ENCODE measurements around the gene FKBP3.
"Not testable (repeated sequence)": the region's sequence is repeated elsewhere in the genome, so short reads cannot be mapped to it uniquely, and the experiment has no call there.

FKBP3 gene

GRCh38 chr14:45134051-45134958 lies at the start of gene FKBP3:
Gene FKBP3 (minus strand): TSS chr14:45134481. CDS start chr14:45134456, 25 bp downstream.
- intact Hi-C loops (cut with DNase I), result loop anchor here (1.0 to 10.0 kb wide), 5 partner anchors 50 to 237 kb away; partner anchors contain the start of genes MIS18BP1, PRPF39 and TOGARAM1
- DNase-seq, result peak; percentile 94 to 99 (median 96)

GRCh38 chr14:45181806-45182205 lies 47.5 kb upstream of the FKBP3 start:
- intact Hi-C loops (cut with DNase I), result no loop called here
- no peak for DNase-seq

- intact Hi-C loops (cut with DNase I), result no loop called here
- DNase-seq, result no peak
Measured at GRCh38 chr14:45181329-45181728, 47.0 kb upstream of the FKBP3 start.

- intact Hi-C loops (cut with DNase I), result no loop called here
Measured at GRCh38 chr14:45177076-45177475, 42.8 kb upstream of the FKBP3 start.

GRCh38 chr14:45169906-45170305 lies 35.6 kb upstream of the FKBP3 start:
- no peak for DNase-seq
- intact Hi-C loops (cut with DNase I), result no loop called here

More at GRCh38 chr14:45177076-45177475, 42.8 kb upstream of the FKBP3 start:
- no peak for DNase-seq

- intact Hi-C loops (cut with DNase I), result no loop called here
- no peak for DNase-seq
Measured at GRCh38 chr14:45156067-45156466, 21.8 kb upstream of the FKBP3 start.

- intact Hi-C loops (cut with DNase I), result no loop called here
- DNase-seq, result no peak
Measured at GRCh38 chr14:45150386-45150890, 16.2 kb upstream of the FKBP3 start.

- intact Hi-C loops (cut with DNase I), result no loop called here
- DNase-seq, result no peak
Measured at GRCh38 chr14:45149602-45150001, 15.3 kb upstream of the FKBP3 start.

- intact Hi-C loops (cut with DNase I), result no loop called here
- no peak for DNase-seq
Measured at GRCh38 chr14:45145214-45145613, 10.9 kb upstream of the FKBP3 start.

GRCh38 chr14:45144658-45145057 lies 10.4 kb upstream of the FKBP3 start:
- no peak for DNase-seq
- intact Hi-C loops (cut with DNase I), result no loop called here

- DNase-seq; intact Hi-C loops (cut with DNase I): not testable (repeated sequence)
Measured at GRCh38 chr14:45142083-45142482, 7.8 kb upstream of the FKBP3 start.

GRCh38 chr14:45140661-45141187 lies 6.4 kb upstream of the FKBP3 start:
- intact Hi-C loops (cut with DNase I), result no loop called here
- DNase-seq, result no peak

GRCh38 chr14:45136399-45136798 lies 2.1 kb upstream of the FKBP3 start:
- no peak for DNase-seq
- intact Hi-C loops (cut with DNase I), result loop anchor here (10.0 kb wide), 1 partner anchor 118 kb away; the partner anchor contains the start of gene MIS18BP1

GRCh38 chr14:45135659-45136395 lies 1.5 kb upstream of the FKBP3 start, which contains the start of gene FANCM:
Gene FANCM (plus strand): TSS chr14:45135930. CDS start chr14:45136032, 102 bp downstream.
- intact Hi-C loops (cut with DNase I), result loop anchor here (2.0 to 10.0 kb wide), 2 partner anchors 51 to 119 kb away; partner anchors contain the start of genes MIS18BP1 and PRPF39
- DNase-seq, result peak; percentile 75 to 97 (median 88)

GRCh38 chr14:45135156-45135555 lies 875 bp upstream of the FKBP3 start:
- intact Hi-C loops (cut with DNase I), result loop anchor here (2.0 to 10.0 kb wide), 2 partner anchors 50 to 120 kb away; partner anchors contain the start of genes MIS18BP1 and PRPF39
- DNase-seq, result no peak

GRCh38 chr14:45133683-45134050 lies 614 bp downstream of the FKBP3 start:
- no peak for DNase-seq

GRCh38 chr14:45128963-45129629 lies 5.2 kb downstream of the FKBP3 start:
- DNase-seq, result no peak
- intact Hi-C loops (cut with DNase I), result no loop called here

More at GRCh38 chr14:45133683-45134050, 614 bp downstream of the FKBP3 start:
- intact Hi-C loops (cut with DNase I), result loop anchor here (1.0 to 10.0 kb wide), 5 partner anchors 49 to 236 kb away; partner anchors contain the start of genes MIS18BP1, PRPF39 and TOGARAM1

- no peak for DNase-seq
- intact Hi-C loops (cut with DNase I), result no loop called here
Measured at GRCh38 chr14:45125754-45126153, 8.5 kb downstream of the FKBP3 start.

GRCh38 chr14:45123271-45123670 lies 11.0 kb downstream of the FKBP3 start:
- DNase-seq, result no peak
- intact Hi-C loops (cut with DNase I), result no loop called here

- intact Hi-C loops (cut with DNase I), result no loop called here
Measured at GRCh38 chr14:45120096-45120495, 14.2 kb downstream of the FKBP3 start.

More at GRCh38 chr14:45120096-45120495, 14.2 kb downstream of the FKBP3 start:
- DNase-seq, result no peak
